Fibroblast of skin of right quadriceps (primary cell): ENCODE measurements around the gene SURF4.
A peak's percentile ranks its signal among the peaks of the same experiment; 100 is the strongest.
"Not testable (repeated sequence)": the region's sequence is repeated elsewhere in the genome, so short reads cannot be mapped to it uniquely, and the experiment has no call there.

Source experiments
- DNase-seq: peaks from one replicate; pipeline ENCODE4 v3.0.0-alpha.2; 2013

The SURF4 gene

GRCh38 chr9:133351526-133351907 lies 24.3 kb downstream of the SURF4 start:
- no peak for DNase-seq

- DNase-seq: no peak
These were observed 25.8 kb downstream of the SURF4 start for GRCh38 chr9:133349965-133350616.

- no peak for DNase-seq
These were observed 26.9 kb downstream of the SURF4 start for GRCh38 chr9:133348718-133349573.

- peak; percentile 96 for DNase-seq
These were observed 27.7 kb downstream of the SURF4 start, which contains the start of the genes MED22 and RPL7A for GRCh38 chr9:133347985-133348717. TSS of gene MED22 (minus strand) at chr9:133348131. CDS start at chr9:133346662, 1,469 bp downstream. TSS of gene RPL7A (plus strand) at chr9:133348218. CDS start at chr9:133348244, 26 bp downstream.

- DNase-seq: peak; percentile 24
These were observed 28.3 kb downstream of the SURF4 start for GRCh38 chr9:133347515-133347984.

GRCh38 chr9:133346021-133346785 lies 29.7 kb downstream of the SURF4 start:
- DNase-seq: no peak

GRCh38 chr9:133345596-133345995 lies 30.3 kb downstream of the SURF4 start:
- DNase-seq: no peak

GRCh38 chr9:133344979-133345378 lies 30.9 kb downstream of the SURF4 start:
- no peak for DNase-seq

- no peak for DNase-seq
These were observed 31.8 kb downstream of the SURF4 start for GRCh38 chr9:133344071-133344470.

GRCh38 chr9:133342570-133342969 lies 33.3 kb downstream of the SURF4 start:
- no peak for DNase-seq

- DNase-seq: no peak
These were observed 33.8 kb downstream of the SURF4 start for GRCh38 chr9:133342069-133342406.

- no peak for DNase-seq
These were observed 34.3 kb downstream of the SURF4 start for GRCh38 chr9:133341369-133342068.

- no peak for DNase-seq
These were observed 34.9 kb downstream of the SURF4 start for GRCh38 chr9:133340916-133341315.

GRCh38 chr9:133340256-133340655 lies 35.6 kb downstream of the SURF4 start:
- no peak for DNase-seq

- DNase-seq: no peak
These were observed 36.2 kb downstream of the SURF4 start for GRCh38 chr9:133339641-133340040.

- DNase-seq: peak; percentile 89
These were observed 39.7 kb downstream of the SURF4 start, which contains the start of gene SURF6 for GRCh38 chr9:133335924-133336811. TSS of gene SURF6 (minus strand) at chr9:133336188. CDS start at chr9:133336132, 56 bp downstream.

- DNase-seq: not testable (repeated sequence)
These were observed 41.0 kb downstream of the SURF4 start for GRCh38 chr9:133334888-133335287.

GRCh38 chr9:133334161-133334560 lies 41.7 kb downstream of the SURF4 start:
- DNase-seq: no peak

GRCh38 chr9:133333566-133333965 lies 42.3 kb downstream of the SURF4 start:
- no peak for DNase-seq

- no peak for DNase-seq
These were observed 42.8 kb downstream of the SURF4 start for GRCh38 chr9:133333011-133333410.

GRCh38 chr9:133332381-133332730 lies 43.5 kb downstream of the SURF4 start:
- DNase-seq: no peak
